Breast epithelium (tissue), 4 donors: ENCODE data around the gene MAP4K4. TPM values are rescaled to one million over a fixed set of nuclear protein-coding genes. Genes with fewer than 3 reads are reported as not detected.
A peak's percentile ranks its signal among the peaks of the same experiment; 100 is the strongest.

Experiments used
- DNase-seq, 2 donors: peaks; one replicate each; pipeline ENCODE4 v3.0.0-alpha.2; 2019; ENCODE audit warnings: low spot score in 2 of 2
- H3K27ac ChIP-seq, 2 donors: fragments of 200-600 bp; sonication (generic) in 1 of 2; one replicate each; pipeline ENCODE4 v1.5.1; 2016 to 2019; ENCODE audit warnings: mild to moderate bottlenecking in 1 of 2
- H3K27me3 ChIP-seq, 2 donors: fragments of 200-600 bp; sonication (generic) in 1 of 2; one replicate each; pipeline versions ENCODE4 v1.5.1 to v1.6.0; 2017 to 2019; ENCODE audit warnings: control low read depth in 1 of 2, mild to moderate bottlenecking in 1 of 2
- H3K36me3 ChIP-seq: fragments of 200-600 bp; one replicate; pipeline ENCODE4 v1.5.1; 2019
- H3K4me1 ChIP-seq, 2 donors: fragments of 200-600 bp; sonication (generic); one replicate each; pipeline ENCODE4 v1.5.1; 2016 to 2019; ENCODE audit warnings: control low read depth in 1 of 2
- H3K4me3 ChIP-seq, 3 donors: fragments of 200-600 bp; sonication (generic); 1 replicate in 2 of 3; 2 replicates in 1 of 3; pipeline ENCODE4 v1.5.1; 2016 to 2019; ENCODE audit warnings: mild to moderate bottlenecking in 3 of 3, moderate library complexity in 2 of 3
- H3K9me3 ChIP-seq, 2 donors: fragments of 200-600 bp; sonication (generic) in 1 of 2; one replicate each; pipeline ENCODE4 v1.5.1; 2016 to 2019; ENCODE audit warnings: control low read depth in 1 of 2
- CTCF ChIP-seq, 3 donors: fragments of 450-650 bp; IDR thresholded peaks; one replicate each; pipeline ENCODE4 v1.5.1; 2016 to 2017; ENCODE audit warnings: antibody characterized with exemption in 3 of 3, mild to moderate bottlenecking in 3 of 3, moderate library complexity in 3 of 3
- POLR2A ChIP-seq: fragments of 450-650 bp; IDR thresholded peaks from one replicate; pipeline ENCODE4 v1.6.1; 2016; ENCODE audit warnings: antibody characterized with exemption, mild to moderate bottlenecking, moderate library complexity
- POLR2AphosphoS5 ChIP-seq, 3 donors: sonication (generic); formaldehyde crosslinking; IDR thresholded peaks; one replicate each; pipeline ENCODE4 v1.6.1; 2017; ENCODE audit warnings: antibody characterized with exemption in 3 of 3
- intact Hi-C: fragments of 100-400 bp; cut with DNase I; formaldehyde crosslinking; loops from one replicate; pipeline ENCODE4 v1.15.1; 2023; ENCODE audit warnings: low total_unique reads
- total RNA-seq, 3 donors: library from RNA; depleted of rRNA; stranded (reverse); fragments of >200 nt; gene quantifications; one replicate each; pipeline ENCODE4 v1.1.0, GENCODE V29; 2016

MAP4K4 gene
- total RNA-seq, 3 donors from 2014 or later: 62.1 to 89.1 (median 74.7) TPM

- Histone ChIP-seq H3K9me3 (no peaks in the 10 kb centered on the region), H3K27ac (no peak overlapping the region), H3K4me3 (no peak overlapping the region), H3K4me1 (peaks cover 0 to 5% of the 10 kb centered on the region in 2 donors), H3K27me3 (no peaks in the 10 kb centered on the region), H3K36me3 (no peaks in the 10 kb centered on the region)
- intact Hi-C loops: no loop called here
- no peak for TF ChIP-seq POLR2AphosphoS5 (IDR thresholded peaks at IDR 0.05)
- TF ChIP-seq POLR2A: no peak
- TF ChIP-seq CTCF (IDR thresholded peaks at IDR 0.05): no peak
- DNase-seq: no peak
These were observed 104.8 kb downstream of the MAP4K4 start for GRCh38 chr2:101802329-101802728.

- intact Hi-C loops: no loop called here
- no peak overlapping the region for H3K4me3 ChIP-seq
- no peaks in the 10 kb centered on the region for H3K36me3 ChIP-seq
- no peak overlapping the region for H3K27ac ChIP-seq
- H3K9me3 ChIP-seq: no peaks in the 10 kb centered on the region
- TF ChIP-seq POLR2AphosphoS5 (IDR thresholded peaks at IDR 0.05) (no peak), POLR2A (no peak), CTCF (IDR thresholded peaks at IDR 0.05) (no peak)
- H3K4me1 ChIP-seq: peaks cover 0 to 5% of the 10 kb centered on the region in 2 donors
- DNase-seq: no peak
- H3K27me3 ChIP-seq: no peaks in the 10 kb centered on the region
These were observed 105.6 kb downstream of the MAP4K4 start for GRCh38 chr2:101803128-101803527.

GRCh38 chr2:101803945-101804696, 106.6 kb downstream of the MAP4K4 start:
- Histone ChIP-seq H3K27ac (no peak overlapping the region), H3K4me1 (peaks cover 0 to 5% of the 10 kb centered on the region in 2 donors)
- DNase-seq: no peak

GRCh38 chr2:101805152-101806088, 107.9 kb downstream of the MAP4K4 start:
- H3K27me3 ChIP-seq: no peaks in the 10 kb centered on the region
- DNase-seq: no peak
- no peak for TF ChIP-seq POLR2AphosphoS5 (IDR thresholded peaks at IDR 0.05)
- no peak for TF ChIP-seq POLR2A
- TF ChIP-seq CTCF (IDR thresholded peaks at IDR 0.05): no peak
- H3K36me3 ChIP-seq: no peaks in the 10 kb centered on the region
- intact Hi-C loops: no loop called here
- peak overlapping the region; percentile 17 to 73 for H3K27ac ChIP-seq
- H3K4me1 ChIP-seq: peaks cover 0 to 5% of the 10 kb centered on the region in 2 donors
- no peak overlapping the region for H3K4me3 ChIP-seq
- H3K9me3 ChIP-seq: no peaks in the 10 kb centered on the region

More at GRCh38 chr2:101803945-101804696, 106.6 kb downstream of the MAP4K4 start:
- H3K9me3 ChIP-seq: no peaks in the 10 kb centered on the region
- no peaks in the 10 kb centered on the region for H3K27me3 ChIP-seq
- H3K36me3 ChIP-seq: no peaks in the 10 kb centered on the region
- TF ChIP-seq CTCF (IDR thresholded peaks at IDR 0.05) (no peak), POLR2AphosphoS5 (IDR thresholded peaks at IDR 0.05) (no peak), POLR2A (no peak)
- H3K4me3 ChIP-seq: no peak overlapping the region
- intact Hi-C loops: no loop called here
